Measurements from ENCODE around the gene HIP1.

HIP1 gene

DNA sequence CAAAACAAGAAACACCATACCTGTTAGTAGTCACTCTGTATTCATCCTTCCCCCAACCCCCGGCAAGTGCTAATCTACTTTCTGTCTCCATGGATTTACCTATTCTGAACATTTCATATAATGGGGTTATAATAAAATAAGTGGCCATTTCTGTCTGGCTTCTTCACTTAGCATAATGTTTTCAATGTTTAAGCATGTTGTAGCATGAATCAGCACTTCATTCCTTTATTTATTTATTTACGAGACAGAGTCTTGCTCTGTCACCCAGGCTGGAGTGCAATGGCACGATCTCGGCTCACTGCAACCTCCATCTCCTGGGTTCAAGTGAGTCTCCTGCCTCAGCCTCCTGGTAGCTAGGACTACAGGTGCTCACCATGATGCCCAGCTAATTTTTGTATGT is 69.2 kb downstream of the HIP1 start:
- DNase-seq, result no peak

DNA sequence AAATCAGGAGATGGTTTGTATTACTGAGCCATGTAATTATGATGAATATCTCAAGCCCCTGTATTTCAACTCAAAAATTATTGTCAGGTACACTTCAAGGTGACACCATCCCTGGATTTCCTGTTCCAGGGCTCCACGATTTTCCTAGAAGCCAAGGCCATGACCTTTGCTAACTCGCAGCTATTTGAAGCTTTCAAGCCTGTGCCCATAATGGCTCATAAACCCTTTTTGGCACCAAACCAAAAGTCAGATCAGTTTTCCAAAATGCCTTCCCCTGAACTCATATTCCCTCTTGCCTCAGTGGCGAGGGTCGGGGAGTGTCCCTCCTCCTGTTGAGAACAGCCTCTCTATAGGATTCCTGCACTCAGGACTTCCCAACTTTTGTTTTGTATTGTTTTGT is 70.8 kb downstream of the HIP1 start:
- no peak for DNase-seq

DNA sequence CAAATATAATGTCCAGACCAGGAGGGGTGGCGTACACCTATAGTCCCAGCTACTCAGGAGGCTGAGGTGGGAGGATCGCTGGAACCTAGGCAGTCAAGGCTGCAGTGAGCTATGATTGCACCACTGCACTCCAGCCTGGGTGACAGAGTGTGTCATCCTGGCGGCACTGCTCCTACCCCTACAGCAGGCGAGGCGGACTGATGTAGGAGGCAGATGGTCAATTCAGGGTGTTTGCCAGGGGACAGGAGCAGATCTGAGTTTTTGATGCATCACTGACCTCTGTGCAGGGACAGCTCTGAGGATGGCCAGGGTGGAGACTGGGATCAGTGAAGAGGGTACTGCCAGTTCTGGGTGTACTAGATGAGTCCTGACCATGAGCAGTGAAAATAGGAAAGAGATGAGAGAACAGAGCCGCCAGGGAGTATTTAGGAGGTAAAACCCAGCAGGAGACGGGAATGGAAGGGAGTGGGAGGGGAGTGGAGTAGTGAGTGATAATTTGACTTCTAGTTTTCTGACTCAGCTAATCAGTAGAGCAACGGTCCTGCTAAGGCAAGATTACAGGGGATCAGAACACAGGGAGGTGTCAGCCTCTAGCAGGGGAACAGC is 75.3 kb downstream of the HIP1 start:
- no peak for DNase-seq

DNA sequence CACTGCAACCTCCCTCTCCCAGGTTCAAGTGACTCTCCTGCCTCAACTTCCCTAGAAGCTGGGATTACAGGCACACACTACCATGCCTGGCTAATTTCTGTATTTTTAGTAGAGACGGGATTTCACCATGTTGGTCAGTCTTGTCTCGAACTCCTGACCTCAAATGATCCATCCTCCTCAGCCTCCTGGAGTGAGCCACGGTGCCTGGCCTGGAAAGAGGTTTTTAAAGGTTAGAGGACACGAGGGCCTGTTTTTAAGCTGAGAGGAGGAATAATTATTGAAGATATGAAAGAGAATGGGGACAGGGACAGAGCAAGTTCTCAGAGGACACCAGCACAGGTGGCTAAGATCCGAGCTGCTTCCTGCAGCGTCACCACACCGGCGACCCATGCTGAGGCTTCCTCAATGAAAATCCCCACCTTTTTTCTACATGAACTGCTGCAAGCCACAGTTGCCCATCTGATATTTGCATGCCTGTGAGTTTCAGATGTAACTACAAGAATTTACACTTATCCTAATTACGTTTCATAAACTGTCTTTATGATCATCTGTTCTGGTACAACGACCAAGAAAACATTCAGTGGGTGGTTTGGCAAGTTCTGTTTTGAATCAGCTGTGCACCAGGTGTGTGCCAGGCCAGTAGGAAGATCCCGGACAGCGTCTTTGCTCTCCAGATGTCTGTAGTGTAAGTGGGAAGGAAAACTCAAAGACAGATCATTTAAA is 76.0 kb downstream of the HIP1 start:
- no peak for DNase-seq

DNA sequence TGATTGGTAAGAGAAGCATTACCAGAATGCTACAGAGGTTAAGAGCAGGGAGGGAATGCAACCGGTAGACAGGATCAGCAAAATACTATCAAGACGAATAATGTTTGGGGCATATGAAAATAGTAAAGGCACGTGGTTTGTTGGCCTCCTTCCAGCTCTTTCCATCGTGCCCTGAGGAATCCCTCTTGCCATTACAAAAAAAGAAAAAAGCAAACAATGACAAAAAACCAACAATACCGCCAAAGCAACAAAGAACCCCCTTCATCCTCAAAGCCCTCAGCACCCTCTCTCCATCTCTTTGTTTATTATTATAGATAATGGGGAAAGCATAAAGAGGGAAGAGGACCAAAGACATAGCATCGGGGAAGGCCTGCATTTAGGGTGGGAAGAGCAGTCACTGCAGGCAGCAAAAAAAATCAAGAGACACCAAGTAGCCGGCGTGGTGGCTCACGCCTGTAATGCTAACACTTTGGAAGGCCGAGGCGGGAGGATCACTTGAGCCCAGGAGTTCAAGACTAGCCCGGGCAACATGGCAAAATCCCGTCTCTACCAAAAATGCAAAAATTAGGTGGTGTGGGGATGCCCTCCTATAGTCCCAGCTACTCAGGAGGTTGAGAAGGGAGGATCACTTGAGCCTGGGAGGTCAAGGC is 78.0 kb downstream of the HIP1 start:
- no peak for DNase-seq

DNA sequence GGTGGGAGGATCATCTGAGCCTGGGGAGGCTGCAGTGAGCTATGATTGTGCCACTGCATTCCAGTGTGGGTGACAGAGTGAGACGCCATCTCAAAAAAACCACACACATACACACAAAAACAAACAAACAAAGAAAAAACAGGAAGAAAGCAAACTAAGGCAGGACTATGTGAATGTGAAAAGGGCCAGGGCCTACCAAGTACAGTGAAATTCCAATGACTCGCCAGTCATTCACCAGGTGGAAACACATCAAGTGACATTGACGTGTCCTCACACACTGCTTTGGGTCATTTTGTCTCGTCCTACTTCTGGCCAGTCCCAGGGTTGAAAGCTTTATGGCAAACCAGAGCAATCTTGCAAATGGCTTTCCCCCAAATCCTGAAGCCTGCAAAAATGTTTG is 79.9 kb downstream of the HIP1 start:
- no peak for DNase-seq

DNA sequence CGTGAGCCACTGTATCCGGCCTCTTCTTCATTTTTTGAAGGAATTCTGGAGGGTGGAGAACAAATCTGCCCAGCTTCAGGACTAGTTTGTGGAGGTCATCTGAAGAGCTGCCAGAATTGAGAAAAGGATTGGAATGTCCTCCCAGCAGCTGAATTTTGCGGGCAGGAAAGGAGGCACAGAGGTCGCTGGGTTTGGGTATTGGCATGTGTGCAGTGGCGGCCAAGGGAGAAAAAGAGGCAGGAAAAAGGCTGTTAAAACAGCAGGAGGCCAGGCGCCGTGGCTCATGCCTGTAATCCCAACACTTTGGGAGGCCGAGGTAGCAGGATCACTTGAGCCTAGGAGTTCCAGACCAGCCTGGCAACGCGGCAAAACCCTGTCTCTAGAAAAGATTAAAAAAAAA is 80.4 kb downstream of the HIP1 start:
- no peak for DNase-seq

DNA sequence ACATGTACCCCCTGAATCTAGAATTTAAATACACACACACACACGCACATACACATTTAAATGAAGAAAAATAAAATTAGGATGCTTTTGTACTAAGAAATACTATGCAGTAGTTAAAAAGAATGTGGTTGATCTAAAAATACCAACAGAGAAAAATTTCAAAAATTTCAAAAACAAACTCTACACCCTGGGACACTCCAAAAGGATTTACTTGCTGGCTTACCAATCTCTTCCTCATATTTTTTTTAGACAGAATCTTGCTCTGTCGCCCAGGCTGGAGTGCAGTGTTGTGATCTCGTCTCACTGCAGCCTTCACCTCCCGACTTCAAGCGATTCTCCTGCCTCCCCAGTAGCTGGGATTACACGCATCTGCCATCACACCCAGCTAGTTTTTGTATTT is 80.9 kb downstream of the HIP1 start:
- DNase-seq, result no peak

DNA sequence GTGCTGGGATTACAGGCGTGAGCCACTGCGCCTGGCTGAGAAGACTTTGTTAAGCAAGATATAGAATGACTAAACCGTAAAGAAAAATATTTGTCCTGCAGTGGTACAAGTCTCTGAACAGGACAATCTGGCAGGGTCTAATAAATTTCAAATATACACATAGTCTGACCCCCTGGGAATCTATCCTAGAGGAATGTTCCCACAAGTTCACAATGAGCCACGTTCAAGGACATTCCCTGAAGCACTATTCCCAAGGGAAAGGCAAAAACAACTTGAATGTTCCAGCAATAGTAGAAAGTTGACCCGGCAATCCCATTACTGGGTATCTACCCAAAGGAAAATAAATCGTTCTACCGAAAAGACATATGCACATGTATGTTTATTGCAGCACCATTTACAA is 82.0 kb downstream of the HIP1 start:
- DNase-seq, result no peak

DNA sequence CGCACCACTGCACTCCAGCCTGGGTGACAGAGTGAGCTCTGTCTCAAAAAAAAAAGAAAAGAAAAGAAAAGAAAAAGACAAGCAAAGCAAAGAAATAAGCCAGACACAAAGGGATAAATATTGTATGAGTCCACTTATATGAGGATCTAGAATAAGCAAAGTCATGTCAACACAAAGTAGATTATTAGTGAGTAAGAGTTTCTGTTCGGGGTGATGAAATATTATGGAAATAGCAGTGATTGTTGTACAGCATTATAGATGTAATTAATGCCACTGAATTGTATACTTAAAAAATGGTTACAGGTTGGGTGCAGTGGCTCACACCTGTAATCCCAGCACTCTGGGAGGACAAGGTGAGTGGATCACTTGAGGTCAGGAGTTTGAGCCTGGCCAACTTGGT is 83.2 kb downstream of the HIP1 start:
- no peak for DNase-seq

DNA sequence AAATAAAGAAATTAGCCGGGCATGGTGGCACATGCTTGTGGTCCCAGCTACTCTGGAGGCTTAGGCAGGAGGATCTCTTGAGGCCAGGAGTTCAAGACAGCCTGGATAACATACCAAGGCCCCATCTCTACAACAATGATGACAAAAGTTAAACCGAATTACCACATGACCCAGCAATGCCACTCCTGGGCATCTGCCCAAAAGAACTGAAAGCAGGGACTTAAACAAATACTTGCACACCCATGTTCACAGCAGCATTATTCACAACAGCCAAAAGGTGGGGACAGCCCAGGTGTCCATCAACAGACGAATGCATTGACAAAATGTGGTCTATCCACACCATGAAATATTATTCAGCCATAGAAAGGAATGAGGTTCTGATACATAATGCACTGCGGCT is 83.9 kb downstream of the HIP1 start:
- DNase-seq, result no peak

DNA sequence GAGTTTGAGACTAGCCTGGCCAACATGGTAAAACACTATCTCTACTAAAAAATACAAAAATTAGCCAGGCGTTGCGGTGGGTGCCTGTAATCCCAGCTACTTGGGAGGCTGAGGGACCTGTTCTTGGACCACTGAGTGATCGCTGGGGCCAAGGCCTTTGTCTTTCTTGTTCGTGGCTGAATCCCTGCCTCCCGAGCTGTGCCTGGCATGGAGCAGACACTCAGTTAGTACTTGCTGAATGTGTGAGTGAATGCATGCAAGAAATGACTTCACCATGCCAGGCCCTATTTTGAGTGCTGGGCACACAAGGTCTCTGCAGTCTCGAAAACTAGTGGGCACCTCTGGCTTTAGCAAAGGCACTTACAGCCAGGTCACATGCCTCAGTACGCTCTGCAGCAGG is 85.1 kb downstream of the HIP1 start:
- no peak for DNase-seq

DNA sequence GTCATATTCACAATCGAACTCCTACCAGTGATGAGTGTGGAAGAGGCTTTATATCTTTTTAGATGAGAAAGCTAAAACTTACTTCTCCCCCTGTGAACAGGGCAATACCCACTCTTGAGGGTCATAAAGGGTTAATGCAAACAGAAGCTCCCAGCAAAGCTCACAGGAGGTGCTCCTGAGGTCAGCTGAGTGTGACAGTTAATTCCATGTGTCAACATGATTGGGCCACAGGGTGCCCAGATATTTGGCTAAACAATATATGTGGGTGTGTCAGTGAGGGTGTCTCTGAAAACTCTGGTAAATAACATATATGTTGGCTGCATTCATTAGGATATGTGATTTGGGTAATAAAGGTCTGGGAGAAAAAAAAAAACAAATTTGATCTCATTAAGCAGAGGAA is 86.0 kb downstream of the HIP1 start:
- DNase-seq, result no peak

DNA sequence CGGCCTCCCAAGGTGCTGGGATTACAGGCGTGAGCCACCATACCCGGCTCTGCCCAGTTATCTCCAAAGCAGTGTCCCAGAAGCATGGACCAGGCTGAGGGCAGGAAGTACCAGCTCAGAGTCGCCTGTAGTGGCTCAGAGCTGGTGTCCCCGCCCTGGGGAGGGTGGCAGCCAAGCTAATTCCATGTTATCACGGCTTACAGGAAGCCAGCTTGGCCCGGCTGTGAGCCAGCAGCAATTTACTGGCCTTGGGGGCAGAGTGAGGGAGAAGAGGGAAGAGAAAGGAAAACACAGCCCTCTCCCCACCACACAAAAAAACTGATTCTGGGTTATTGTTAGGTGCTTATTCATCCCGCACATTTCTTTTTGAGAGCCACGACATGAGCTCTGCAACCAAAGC is 88.1 kb downstream of the HIP1 start:
- no peak for DNase-seq

DNA sequence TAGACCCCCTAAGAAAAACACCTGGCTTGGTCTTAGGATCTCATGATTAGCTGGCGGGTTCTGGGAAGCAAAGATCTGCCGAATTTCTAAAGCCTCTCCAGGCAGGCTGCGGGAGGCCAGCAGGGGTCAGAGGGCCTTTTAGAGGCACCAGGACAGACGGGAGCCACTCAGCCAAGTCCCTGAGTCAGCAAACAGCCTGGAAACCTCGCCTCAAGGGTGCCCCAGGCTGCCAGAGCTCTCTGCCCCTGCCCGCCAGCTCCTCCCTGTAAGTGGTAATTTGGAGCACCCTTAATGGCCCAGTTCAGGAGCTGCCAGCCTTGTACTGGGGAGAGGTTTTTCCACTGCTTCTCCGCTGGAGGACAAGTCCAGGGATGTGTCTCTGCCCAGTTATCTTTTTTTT is 88.7 kb downstream of the HIP1 start:
- DNase-seq, result no peak

DNA sequence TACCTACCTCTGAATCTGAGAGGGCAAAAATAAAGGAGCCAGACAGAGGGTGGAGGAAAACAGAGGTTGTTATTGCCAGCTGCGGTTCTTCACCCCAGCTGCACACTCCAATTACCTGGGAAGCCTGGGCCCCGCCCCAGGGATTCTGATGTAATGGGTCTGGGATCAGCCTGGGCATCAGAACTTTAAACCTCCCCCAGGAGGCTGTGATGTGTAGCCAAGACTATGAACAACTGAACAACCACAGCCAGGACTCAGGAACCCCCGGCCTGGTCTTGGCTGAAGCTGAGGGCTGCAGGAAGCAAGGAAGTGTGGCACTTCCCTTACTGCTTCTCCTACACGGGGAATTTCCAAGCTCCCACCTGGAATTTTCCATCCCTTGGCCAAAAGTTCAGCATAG is 89.3 kb downstream of the HIP1 start:
- no peak for DNase-seq

DNA sequence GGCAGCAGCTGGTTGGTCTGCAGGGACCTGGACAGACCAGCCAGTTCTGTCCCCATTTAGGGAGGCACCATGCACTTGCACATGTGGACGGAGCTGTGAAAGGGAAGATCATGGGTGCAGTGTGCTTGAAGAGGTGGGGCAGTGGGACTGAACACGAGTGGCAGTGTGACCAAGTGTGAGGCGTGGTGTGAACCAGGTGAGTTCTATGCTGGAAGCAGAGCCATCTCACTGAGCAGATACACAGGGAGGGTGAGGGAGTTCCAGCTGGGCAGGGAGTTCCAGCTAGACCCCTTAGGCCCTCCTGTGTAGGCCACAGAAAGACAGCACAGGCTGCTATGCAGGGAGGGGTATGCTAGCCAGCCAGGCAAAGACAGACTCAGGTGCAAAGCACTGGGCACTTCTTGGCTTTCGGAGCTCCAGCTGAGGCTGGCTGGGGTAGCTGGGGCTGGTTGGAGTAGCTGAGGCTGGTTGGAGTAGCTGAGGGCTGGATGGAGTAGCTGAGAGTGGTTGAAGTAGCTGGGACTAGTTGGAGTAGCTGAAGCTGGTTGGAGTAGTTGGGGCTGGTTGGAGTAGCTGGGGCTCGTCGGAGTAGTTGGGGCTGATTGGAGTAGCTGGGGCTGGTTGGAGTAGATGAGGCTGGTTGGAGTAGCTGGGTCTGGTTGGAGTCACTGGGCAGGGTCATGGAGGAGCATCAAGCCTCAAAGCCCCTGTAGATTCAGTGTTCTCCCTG is 90.9 kb downstream of the HIP1 start:
- no peak for DNase-seq

DNA sequence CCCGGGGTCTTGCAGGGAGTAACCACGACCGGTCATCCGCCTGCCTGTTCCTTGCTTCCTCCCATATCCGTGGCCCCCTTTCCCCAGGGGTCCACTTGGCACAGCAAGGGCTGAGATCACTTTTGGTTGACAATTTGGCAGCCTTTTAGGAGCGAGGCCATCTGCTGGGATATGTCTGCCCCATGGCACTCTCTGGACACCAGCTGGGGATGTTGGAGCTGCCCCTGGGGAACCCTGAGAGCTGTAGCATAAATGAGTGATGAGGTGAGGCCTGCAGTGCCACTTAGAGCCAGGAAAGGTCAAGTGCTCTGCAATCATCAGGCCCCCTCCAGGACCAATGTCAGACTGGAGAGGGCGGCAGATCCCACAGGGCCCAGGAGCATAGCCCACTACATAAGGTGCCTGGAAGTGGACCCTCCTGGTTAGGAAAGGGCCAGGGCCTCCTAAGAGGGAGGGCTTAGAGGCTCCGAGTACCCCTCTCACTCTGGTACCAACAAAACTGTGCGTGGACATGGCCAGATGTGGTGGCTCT is 92.1 kb downstream of the HIP1 start:
- DNase-seq, result no peak

DNA sequence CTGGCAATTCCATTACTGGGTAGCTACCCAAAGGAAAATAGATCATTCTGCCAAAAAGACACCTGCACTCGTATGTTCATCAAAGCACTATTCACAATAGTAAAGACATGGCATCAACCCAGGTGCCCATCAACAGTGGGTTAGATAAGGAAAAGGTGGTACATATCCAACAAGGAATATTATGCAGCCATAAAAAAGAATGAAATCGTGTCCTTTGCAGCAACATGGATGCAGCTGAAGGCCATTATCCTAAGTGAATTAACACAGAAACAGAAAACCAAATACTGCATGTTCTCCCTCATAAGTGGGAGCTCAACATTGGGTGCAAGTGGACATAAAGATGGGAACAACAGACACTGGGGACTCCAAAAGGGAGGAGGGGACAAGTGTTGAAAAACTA is 93.2 kb downstream of the HIP1 start:
- DNase-seq, result no peak

DNA sequence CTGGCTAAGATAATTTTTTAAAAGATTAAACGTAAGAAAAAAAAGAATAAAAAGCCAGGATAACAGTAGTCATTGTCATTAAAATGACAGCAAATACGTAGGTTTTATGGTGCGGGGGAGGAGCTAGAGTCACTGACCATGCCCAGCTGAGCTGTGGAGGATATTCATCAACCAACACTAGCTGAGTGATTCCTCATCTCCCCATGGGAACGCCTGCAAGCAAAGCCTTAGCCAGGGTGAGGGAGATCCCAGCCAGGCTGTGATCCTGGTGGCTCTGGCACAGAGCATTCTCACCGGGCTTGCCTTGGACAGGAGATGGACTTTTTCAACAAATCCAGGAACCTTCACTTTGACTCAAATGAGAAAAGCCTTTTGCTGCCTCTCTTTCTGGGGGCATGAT is 94.2 kb downstream of the HIP1 start:
- DNase-seq, result no peak

DNA sequence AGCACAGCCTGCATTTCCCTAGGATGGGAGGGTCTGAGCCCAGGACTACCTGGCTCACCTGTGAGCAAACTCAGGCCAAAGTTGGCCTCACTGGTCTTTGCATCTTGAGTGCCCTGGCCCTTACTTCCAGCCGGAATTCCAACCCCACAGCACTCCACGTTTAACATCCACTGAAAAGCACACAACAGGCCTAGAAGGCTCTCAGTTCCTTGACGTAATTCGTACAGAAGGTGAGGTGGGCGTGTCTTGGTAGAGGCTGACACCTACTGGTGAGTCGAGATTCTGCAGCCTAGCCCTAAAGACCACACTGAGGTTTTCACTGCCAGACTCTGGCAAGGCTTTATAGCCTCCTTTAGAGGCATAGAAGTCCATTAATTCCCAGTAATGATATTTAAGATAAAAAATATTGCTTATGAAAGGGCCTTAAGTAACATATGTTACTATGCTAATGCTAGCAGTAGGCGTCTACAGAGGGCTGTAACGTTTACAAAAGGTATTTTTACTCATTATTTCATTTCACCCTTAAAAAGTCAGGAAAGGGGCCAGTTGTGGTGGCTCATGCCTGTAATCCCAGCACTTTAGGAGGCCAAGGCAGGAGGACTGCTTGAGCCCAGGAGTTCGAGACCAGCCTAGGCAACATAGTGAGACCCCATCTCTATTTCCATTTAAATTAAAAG is 95.8 kb downstream of the HIP1 start:
- DNase-seq, result peak; percentile 83

DNA sequence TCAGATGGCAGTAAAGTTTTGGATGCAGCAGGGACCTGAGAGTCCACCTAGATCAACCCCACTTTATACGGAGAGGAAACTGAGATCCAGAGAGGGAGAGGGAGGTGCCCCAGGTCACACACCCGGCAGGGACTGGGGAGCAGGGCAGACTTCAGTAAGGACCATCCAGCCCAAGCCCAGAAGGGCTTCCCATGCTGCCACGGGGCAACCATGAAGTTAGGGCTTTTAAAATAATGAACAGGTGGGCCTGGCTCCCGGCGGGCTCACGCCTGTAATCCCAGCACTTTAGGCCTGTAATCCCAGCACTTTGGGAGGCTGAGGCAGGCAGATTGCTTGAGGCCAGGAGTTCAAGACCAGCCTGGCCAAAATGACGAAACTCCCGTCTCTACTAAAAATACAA is 98.5 kb downstream of the HIP1 start:
- no peak for DNase-seq

DNA sequence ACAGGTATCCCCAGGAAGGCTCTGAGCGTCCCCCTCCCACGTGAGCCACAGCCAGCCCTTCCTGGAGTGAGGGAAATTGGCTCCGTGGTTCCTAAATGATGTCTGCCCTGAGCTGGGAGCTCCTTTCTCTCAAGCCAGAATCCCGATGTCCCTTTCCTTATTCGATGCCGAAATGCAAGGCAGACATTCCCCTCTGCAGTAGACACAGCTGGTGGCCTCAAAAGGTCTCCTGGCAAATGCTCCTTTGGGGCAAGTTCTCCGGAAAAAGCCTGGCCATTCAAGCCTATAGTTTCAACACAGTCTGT is 98.9 kb downstream of the HIP1 start:
- DNase-seq, result no peak

All from CD4-positive, alpha-beta T cell treated with Interleukin-10 for 1 hour (primary cell).